ENCODE results near the gene DSCAM.
"Not testable (repeated sequence)": the region's sequence is repeated elsewhere in the genome, so short reads cannot be mapped to it uniquely, and the experiment has no call there.

The DSCAM gene, protein sequence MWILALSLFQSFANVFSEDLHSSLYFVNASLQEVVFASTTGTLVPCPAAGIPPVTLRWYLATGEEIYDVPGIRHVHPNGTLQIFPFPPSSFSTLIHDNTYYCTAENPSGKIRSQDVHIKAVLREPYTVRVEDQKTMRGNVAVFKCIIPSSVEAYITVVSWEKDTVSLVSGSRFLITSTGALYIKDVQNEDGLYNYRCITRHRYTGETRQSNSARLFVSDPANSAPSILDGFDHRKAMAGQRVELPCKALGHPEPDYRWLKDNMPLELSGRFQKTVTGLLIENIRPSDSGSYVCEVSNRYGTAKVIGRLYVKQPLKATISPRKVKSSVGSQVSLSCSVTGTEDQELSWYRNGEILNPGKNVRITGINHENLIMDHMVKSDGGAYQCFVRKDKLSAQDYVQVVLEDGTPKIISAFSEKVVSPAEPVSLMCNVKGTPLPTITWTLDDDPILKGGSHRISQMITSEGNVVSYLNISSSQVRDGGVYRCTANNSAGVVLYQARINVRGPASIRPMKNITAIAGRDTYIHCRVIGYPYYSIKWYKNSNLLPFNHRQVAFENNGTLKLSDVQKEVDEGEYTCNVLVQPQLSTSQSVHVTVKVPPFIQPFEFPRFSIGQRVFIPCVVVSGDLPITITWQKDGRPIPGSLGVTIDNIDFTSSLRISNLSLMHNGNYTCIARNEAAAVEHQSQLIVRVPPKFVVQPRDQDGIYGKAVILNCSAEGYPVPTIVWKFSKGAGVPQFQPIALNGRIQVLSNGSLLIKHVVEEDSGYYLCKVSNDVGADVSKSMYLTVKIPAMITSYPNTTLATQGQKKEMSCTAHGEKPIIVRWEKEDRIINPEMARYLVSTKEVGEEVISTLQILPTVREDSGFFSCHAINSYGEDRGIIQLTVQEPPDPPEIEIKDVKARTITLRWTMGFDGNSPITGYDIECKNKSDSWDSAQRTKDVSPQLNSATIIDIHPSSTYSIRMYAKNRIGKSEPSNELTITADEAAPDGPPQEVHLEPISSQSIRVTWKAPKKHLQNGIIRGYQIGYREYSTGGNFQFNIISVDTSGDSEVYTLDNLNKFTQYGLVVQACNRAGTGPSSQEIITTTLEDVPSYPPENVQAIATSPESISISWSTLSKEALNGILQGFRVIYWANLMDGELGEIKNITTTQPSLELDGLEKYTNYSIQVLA (N-terminal part only)

DNA sequence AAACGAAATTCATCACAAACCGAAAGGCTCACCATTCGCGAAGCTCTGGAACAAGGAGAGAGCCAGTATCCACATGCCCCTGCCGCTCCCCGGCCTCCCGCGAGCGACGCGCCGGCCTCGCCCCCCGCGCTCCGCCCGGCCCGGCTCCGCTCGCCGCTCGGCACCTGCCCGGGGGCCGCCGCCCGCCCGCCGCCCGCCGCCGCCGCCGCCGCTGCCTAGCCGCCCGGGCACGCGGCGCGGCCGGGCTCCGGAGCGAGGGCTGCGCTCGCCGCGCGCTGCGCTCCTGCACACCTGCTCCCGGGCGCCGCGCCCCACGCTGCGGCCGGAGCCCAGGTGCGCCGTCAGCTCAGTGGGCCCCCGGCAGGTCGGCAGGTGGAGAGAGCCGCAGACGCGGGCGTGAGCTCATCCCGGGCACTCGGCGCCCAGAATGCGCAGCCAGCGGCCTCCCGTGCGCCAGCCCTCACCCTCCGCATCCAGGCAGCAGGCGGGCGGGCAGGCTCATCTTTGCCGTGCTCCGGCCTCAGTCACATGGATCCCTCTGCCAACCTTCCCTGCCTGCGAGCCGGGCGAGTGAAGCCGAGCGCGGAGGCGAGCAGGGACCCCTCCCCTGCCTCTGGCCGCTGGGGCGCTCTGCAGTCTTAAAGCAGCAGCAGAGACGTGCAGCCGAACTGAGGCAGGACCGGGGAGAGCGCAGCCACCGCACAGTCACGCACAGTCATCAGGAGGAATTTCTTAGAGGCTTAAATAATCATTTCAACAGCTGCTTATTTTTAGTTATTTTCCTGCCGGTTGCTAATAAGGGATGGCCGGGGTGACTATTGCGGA lies at the start of gene DSCAM:
Gene DSCAM, minus strand, starts transcription at position 572 of the 825 bp plus-strand sequence. Its CDS starts 497 bp downstream, at position 75.
- peak; percentile 67 for DNase-seq

DNA sequence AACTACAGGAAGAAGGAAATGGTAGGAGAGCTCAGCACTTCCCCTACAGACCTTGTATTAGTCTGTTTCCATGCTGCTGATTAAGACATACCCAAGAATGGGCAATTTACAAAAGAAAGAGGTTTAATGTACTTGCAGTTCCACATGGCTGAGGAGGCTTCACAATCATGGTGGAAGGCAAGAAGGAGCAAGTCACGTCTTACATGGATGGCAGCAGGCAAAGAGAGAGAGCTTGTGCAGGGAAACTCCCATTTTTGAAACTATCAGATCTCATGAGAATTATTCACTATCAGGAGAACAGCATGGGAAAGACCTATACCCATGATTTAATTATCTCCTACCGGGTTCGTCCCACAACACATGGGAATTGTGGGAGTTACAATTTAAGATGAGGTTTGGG lies 48.7 kb upstream of the DSCAM start:
- not testable (repeated sequence) for DNase-seq

DNA sequence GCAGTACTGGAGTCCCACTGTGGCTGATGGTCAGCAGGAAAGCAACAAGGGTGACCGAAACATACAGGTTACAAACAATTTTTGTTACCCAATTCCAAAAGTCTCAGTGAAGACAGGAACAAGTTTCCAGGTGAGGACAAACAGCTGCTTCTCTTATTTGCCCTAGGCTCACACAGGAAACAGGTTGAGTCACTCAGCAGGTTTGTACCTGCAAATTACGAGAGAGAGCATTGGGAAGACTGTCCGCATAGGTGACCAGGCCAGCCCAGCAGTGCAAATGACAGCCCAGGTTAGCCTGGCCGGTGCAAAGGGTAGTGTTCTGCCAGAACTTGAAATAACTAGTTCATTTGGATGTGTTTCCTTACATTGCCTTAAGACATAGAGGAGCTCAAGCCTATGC lies 40.0 kb upstream of the DSCAM start:
- DNase-seq = no peak

DNA sequence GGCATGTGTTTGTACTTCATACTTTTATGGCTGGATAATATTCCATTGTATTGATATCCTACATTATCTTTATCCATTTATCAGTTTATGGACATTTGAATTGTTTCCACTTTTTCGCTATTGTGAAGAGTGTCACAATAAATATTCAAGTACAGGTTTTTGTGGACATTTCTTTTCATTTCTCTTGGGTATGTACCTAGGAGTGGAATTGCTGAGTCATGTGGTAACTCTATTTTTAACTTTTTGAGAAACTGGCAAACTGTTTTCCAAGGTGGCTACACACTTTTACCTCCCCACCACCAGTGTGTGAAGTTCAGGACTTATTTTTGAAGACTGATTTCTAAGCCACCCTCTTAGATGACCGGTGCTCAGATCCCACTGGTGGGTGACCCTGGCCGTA lies 39.0 kb upstream of the DSCAM start:
- no peak for DNase-seq

DNA sequence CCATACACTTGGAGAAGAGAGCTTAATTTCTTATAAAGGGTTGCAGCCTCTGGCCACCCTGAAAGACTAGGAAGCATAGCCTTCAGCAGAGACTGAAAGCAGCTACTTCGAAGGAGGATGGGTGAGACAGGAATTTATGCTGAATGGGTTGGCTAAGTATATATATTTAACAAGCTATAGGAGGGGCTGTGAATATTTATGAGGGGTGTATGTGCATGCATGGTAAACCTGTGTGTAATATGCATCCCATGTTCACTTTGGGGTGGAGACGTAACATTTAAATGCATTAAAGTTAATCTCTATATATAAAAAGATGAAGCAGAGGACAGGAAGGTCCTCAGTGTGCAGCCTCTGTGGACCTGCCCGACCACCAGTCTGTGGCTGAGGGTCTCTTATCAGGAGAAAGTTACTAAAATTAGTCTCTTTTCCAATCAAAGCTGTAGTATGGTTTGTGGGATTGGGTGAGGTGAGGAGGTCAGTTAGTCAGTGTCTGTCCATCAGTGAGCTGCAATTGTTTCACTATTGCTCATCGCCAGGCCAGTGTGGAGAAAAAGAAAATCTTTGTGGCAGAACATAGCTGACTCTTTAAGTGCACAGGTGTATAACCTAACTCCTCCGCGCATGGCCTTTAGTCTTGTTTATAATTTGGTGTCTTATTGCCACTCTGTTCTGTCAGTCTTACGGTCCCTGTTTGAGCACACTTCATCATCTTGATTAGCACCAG lies 35.4 kb upstream of the DSCAM start:
- no peak for DNase-seq

DNA sequence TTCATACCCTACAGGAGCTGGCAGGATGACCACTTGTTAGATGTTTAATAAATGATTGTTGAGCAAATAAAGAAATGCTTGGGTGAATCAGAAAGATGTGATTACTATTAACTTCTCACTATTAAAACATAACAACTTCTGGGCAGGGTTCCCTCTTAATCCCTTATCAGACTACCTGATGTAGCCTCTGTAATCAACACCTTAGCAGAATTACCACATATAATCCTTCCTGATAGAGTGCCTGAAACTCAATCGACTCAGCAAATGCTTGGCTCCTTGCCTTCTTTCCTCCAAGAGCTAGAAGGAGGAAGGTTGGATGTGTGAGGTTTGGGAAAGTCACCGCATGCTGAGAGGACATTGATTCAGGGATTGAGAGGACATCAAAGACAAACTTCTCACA lies 34.8 kb upstream of the DSCAM start:
- no peak for DNase-seq

DNA sequence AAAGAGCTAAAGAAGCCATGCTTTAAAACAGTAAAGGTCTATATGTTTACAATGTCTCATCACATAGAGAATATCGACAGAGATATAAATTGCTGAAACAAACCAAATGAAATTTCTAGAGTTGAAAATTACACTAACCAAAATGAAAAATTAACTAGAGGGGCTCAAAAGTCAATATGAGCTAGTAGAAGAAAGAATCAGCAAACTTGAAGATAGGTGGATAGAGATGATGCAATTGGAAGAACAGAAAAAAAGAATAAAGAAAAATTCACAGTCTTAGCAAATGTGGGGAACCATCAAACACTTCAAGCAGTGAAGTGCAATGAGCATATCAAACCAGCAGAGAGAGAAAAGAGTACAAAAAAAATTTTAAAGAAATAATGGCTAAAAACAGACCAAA lies 24.1 kb upstream of the DSCAM start:
- no peak for DNase-seq

DNA sequence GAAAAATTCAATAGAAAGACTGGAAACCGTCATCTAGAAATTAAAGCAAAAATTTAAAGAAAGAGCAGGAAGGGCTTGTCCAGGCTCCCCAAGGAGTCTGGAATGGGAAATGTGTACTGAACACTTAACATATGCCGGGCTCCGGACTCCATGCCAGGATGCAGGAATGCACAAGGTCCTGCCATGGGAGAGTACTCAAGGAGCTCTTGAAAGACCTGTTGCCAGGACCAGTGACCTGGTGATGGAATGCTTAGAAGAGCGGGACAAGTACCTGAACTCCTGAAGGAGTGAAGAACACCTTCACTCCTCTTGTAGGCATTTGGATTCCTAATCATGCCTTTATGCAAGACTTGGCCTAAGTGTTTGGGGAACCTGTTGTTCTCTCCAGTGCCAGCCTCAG lies 16.9 kb upstream of the DSCAM start:
- no peak for DNase-seq

DNA sequence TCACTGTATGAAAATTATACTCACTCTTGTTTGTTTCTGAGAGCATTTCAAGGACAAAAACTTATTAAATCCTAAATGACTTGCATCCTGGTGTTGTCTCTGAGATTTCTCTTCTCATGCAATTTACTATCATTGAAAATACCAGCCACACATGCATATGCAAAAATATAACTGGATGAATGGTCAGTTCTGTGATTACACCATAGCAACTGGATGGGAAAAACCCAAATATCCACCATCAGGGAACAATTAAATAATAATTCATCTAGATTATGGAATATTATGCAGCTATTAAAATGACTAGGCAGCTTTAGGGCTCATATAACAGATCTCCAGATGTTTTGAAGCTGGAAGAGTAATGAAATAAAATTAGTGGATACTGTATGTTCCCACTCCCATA lies 11.6 kb upstream of the DSCAM start:
- DNase-seq = no peak

DNA sequence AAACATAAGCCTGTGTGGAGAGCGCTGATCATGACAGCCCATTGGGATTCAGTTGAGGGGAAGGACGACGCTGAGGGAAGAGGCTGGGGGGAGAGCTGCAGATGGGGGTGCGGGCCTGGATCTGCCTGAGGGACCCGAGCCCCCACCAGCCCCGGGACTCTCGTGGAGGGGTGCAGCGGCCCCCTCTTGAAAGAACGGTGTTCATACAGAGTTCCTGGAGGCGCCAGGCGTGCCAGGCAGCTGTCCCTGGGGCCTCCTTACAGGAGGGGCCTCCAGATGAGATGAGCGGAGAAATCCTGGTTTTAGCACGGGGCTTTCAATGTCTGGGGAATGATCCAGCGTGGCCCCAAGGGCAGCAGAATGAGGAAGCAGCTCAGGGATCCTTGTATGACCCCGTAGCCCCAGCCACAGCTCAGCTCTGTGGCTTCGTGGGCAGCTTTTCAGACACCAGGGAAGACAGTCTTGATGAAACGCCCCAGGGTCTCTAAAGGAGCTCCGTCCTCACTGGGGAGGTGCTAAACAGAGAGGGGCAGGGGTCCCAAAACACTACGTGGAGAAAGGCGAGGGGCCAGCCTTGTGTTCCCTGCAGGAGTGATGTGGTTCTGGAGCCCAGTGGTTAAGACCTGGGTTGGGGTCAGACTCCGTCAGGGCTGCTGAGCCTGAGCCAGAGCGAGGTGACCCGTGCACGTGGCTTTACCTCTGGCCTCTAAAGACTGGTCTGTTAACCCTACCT lies 7.2 kb upstream of the DSCAM start:
- no peak for DNase-seq

DNA sequence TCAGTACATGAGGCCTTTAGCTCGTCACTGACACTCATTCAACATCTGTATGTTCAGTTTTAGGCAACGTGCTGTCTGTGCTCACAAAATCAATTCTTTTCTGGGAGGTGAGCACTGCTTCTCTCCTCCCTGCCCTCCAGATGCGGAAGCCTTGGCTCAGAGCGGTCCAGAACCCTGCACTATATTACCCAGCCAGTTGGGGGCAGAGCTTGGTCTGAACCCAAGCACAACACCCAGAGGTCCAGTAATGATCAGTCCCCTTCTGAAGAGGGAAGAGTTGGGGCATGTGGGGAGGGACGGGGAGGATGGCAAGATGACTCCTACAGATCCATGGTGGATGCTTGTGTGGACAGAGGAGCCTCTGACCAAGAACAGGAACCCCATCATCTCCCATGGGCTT lies 5.6 kb upstream of the DSCAM start:
- no peak for DNase-seq

DNA sequence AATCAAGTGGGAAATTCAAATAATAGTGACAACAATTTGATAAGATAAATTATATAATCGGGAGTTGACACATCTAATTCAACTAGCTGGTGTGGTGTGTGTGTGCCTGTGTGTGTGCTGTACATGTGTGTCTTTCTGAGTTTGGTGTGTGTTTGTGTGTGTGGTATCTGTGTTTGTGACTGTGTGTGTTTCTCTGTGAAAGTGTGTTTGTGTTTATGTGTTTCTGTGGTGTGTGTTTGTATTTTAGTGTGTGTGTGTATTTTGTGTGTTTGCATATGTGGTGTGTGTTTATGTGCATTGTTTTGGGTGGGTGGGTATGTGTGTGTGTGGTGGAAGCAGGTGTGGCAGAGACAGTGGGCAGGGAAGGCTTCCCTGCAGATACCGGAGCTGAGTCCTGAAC lies 4.8 kb upstream of the DSCAM start:
- no peak for DNase-seq

DNA sequence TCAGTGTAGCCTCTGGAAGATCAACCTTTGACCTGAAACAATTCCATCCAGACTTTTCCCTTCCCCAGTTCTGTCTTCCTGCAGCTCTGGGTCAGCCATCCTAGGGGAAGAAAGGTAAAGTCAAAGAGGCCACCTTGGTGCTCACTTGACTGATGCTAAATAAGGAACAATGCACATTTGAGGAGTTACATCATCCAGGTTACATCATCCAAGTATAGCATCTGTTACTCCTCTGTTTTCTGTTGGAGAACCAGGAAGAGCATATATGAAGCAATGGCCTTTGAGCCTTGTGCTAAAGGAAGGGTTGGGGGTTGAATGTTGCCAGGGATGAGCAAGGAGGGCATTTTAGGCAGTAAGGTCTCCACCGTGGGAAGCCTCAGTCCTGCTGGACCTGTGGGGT lies 3.1 kb upstream of the DSCAM start:
- DNase-seq = no peak

DNA sequence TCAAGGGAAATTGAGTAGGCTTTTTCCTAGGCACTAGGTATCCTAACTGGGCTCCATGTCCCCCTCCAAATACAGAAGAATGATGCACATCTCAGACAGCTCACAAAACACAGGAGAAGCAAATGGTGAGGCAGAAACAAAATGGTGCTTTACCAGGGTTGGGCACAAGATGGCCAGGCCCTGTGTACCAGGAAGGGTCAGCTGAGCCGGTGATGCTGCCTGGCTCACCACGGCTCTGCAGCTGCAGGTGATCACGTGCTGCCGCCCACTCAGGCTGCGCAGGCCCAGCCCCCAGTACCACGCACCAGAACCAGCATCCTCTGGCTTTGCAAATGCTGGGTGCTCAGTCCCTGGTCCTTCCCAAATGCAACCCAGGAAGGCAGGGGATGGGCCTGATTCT lies 993 bp upstream of the DSCAM start:
- DNase-seq = no peak

DNA sequence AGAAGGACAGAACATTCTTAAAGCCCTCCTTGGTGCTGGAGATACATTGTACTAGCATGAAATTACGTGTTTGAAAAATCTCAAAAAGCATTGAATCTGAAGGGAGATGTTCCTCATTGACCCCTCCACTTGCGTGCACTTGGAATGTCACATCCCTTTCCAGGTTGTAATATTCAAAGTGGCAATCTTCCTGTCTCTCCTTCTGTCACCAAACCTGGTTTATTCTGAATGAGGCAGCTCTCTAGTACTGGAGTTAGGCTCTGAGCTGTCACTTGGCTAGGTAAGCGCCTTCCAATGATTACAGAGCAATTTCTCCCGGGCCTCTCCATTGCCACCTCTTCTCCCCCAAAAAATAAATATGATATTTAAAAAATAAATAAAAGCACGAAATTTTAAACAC lies 855 bp downstream of the DSCAM start:
- DNase-seq = peak; percentile 54

DNA sequence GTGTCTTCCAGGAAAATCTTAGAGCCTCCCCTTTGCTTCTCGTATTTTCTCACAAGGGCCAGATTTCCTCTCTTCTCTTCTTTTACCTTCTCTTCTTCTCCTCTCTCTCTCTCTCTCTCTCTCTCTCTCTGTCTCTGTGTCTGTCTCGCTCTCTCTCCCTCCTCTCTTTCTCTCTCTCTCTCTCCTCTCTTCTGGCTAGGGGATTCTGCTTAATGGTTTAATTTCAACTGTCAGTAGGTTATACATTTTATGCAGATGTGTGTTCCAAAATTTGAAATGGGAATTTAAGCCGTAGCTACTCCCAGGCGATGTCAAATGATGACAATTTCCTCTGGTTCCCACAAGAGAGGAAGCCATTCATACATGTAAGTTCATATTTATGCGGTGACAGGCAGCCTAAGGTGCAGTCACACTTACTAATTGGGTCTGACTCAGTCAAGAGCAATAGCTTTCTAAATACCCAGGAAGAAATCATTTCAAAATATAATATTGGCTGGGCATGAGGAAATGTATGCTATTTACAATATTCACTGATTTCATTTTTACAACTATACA lies 1.4 kb downstream of the DSCAM start:
- no peak for DNase-seq

DNA sequence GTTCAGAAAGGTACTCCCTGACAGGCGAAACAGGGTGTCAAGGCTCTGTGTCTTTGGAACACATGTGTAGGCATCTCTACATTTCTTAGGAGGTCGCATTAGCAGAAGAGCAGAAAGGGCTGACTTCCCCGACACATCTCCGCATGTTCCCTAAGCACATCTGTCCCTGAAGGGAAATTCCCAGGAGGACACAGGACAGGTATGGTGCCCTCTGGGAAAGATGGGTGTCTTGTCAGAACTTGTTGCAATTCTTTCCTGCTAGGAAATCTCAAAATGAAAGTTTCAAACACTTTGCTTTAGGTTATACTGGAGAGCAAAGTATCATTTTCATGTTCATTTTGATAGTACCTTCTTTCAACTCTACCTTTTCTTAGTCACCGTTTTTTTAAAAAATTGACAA lies 2.0 kb downstream of the DSCAM start:
- DNase-seq = peak; percentile 8

DNA sequence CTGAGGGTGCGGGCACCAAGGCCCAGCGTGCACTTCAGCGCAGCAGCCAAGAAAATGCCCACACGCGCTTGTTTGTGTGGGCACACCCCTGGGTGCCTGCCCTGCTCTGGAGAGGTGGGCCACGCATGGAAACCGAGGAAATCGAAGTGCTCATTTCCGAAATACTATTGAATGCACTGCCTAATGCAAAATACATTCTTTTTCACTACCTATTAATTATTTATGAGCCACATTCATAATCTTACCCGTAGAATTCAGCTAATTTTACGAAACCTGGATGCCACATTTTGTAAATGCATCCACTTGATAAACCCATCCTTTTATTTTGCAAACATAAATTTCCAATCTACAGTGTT lies 4.8 kb downstream of the DSCAM start:
- no peak for DNase-seq

DNA sequence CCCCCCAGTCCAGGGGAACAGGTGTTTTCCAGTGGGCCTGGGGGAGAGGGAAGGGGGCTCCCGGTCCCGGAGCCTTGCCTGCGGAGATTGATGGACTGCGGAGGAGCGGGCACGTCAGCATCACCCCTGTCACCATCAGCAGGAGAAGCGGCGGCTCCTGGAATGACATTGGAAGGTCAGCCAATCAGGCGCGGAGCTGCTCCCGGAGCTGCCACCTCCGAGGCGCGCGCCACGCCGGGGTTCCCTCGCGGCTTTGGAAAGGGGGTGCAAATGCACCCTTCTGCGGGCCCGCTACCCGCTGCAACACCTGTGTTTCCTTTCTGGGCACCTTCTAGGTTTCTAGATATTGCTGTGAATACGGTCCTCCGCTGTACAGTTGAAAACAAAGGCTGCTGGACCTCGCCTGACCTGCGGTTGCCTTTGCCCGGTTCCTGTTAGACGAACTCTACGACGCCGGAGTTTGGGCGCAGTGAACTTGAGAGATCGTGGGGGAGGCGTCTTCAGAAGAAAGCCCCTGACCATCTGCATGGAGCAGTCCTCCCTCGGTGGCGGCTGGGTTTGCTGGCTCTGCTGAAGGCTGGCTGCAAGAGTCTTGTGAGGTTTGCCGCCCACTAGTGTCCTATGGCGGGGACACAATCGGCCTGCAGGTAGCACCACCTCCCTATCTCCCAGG lies 5.3 kb downstream of the DSCAM start:
- peak; percentile 94 for DNase-seq

DNA sequence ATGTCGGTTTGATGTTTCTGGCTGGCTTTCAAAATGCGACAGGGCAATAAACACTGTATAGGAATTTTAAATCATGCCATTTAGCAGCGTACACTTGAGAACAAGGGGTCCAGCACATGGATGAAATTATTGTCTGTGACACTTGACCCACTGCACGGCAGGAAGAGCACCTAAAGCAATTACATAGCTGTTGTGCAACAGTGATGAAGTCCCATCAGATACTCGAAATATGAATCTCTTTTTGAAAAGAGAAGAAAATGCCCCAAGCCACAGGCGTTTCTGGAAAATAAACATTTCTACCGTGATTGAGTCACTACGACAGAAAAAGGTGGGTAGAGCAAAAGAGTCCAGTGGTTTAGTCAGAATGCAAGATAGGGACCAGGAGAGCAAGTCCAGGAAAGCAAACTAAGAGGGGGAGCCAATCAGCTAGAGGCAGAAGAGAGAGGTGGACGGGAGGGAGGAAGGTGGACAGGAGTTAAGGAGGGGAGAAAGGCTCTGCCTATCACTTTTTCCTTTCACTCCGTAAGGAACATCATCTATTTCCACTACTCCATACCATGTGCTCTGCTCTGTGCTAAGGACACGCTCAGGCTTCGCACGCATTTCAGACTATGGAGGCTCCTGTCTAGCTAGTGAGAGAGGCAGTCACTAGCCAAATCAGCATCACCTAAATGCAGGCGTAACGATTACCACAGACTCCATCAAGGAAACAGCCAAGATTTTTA lies 6.4 kb downstream of the DSCAM start:
- peak; percentile 21 for DNase-seq
